HepG2 (cell line): ENCODE data around the gene CATSPERB. TPM values are rescaled to one million over a fixed set of nuclear protein-coding genes. Genes with fewer than 3 reads are reported as not detected.

Experiments used
- ATAC-seq: fragments of 200-7000 bp; cut with Tn5 transposase; 3 replicates; pipeline ENCODE4 v1.9.1; 2020; ENCODE audit warnings: mild to moderate bottlenecking, moderate library complexity
- BruUV-seq: library from RNA; stranded (reverse); fragments of 400-500 nt; replicated peaks from 2 replicates; lab custom pipeline; 2021; lab: Mats Ljungman, UMichigan
- CTCF ChIA-PET: fragments of 300-600 bp; formaldehyde crosslinking; extraction: SDS; loops from one replicate; lab custom pipeline; 2021; ENCODE audit warnings: low total read pairs, inconsistent platforms, low intra/inter-chr PET ratio; lab: Yijun Ruan, JAX
- POLR2A ChIA-PET: fragments of 350-600 bp; sonication (Branson Sonifier 250); formaldehyde crosslinking; loops from one replicate; lab custom pipeline; 2020; ENCODE audit warnings: antibody characterized with exemption, inconsistent platforms; lab: Yijun Ruan, JAX
- DNase-seq: peaks from one replicate; pipeline ENCODE4 v3.0.0-alpha.2; 2015; ENCODE audit warnings: low spot score
- FAIRE-seq: peaks from 3 replicates; lab custom pipeline; 2011; peaks lifted over from hg19 to GRCh38; lab: Jason Lieb, UNC
- H2AFZ ChIP-seq: one replicate; pipeline ENCODE4 v1.6.1; 2011; ENCODE audit warnings: low read length, inconsistent platforms
- H3K27ac ChIP-seq: fragments of 300-600 bp; 3 replicates; pipeline ENCODE4 v1.8.0; 2011; ENCODE audit warnings: mixed run types, mild to moderate bottlenecking, mixed read lengths, low read length, inconsistent platforms; ENCODE audit not compliant: insufficient read depth; ENCODE audit errors: extremely low read length
- H3K27me3 ChIP-seq, 2 experiments: fragments of 200-600 bp in 1 of 2; 2 replicates in 1 of 2; 3 replicates in 1 of 2; pipeline versions ENCODE4 v1.6.0 to v1.8.0; 2011; ENCODE audit warnings: low read length in 2 of 2, mild to moderate bottlenecking in 2 of 2, moderate library complexity in 2 of 2, inconsistent platforms in 1 of 2; ENCODE audit not compliant: insufficient read depth in 2 of 2, control insufficient read depth in 1 of 2
- H3K36me3 ChIP-seq, 2 experiments: fragments of 200-600 bp in 1 of 2; replicated peaks in 1 of 2; 2 replicates in 1 of 2; 3 replicates in 1 of 2; pipeline versions ENCODE4 v1.5.1 to v1.8.0; 2011; ENCODE audit warnings: low read length in 2 of 2, inconsistent platforms in 1 of 2; ENCODE audit not compliant: insufficient read depth in 2 of 2, control insufficient read depth in 1 of 2
- H3K4me1 ChIP-seq: 2 replicates; pipeline ENCODE4 v1.5.1; 2012; ENCODE audit warnings: low read length, inconsistent platforms; ENCODE audit not compliant: insufficient read depth
- H3K4me2 ChIP-seq: 2 replicates; pipeline ENCODE4 v1.6.0; 2011; ENCODE audit warnings: low read depth, low read length, inconsistent platforms
- H3K4me3 ChIP-seq, 3 experiments: fragments of 200-600 bp in 1 of 3; sonication (generic), shearing (Covaris generic) in 1 of 3; replicated peaks in 1 of 3; 2 replicates each; pipeline ENCODE4 v1.5.1; 2011 to 2016; ENCODE audit warnings: low read length in 3 of 3, inconsistent platforms in 2 of 3, low read depth in 2 of 3, mild to moderate bottlenecking in 2 of 3, control low read depth in 1 of 3, mixed read lengths in 1 of 3; ENCODE audit not compliant: insufficient read depth in 1 of 3
- H3K79me2 ChIP-seq: one replicate; pipeline ENCODE4 v1.6.1; 2011; ENCODE audit warnings: low read length, inconsistent platforms; ENCODE audit not compliant: insufficient read depth
- H3K9ac ChIP-seq: 2 replicates; pipeline ENCODE4 v1.6.0; 2011; ENCODE audit warnings: mild to moderate bottlenecking, low read depth, low read length, inconsistent platforms; ENCODE audit not compliant: insufficient read depth
- H3K9me3 ChIP-seq: 2 replicates; pipeline ENCODE4 v1.5.1; 2012; ENCODE audit warnings: mild to moderate bottlenecking, low read length
- H4K20me1 ChIP-seq: 2 replicates; pipeline ENCODE4 v1.6.0; 2011; ENCODE audit warnings: inconsistent platforms, mild to moderate bottlenecking, low read length, moderate library complexity; ENCODE audit not compliant: insufficient read depth
- HMG20A ChIP-seq: IDR thresholded peaks from 2 replicates; pipeline ENCODE4 v1.6.1; 2016; ENCODE audit warnings: borderline replicate concordance
- NFATC3 ChIP-seq: sonication (generic); formaldehyde crosslinking; IDR thresholded peaks from 2 replicates; pipeline ENCODE4 v1.5.1; 2020; ENCODE audit warnings: mild to moderate bottlenecking, missing genetic modification reagents
- NR0B2 ChIP-seq: sonication (generic); formaldehyde crosslinking; IDR thresholded peaks from 2 replicates; pipeline ENCODE4 v1.4.0; 2020; ENCODE audit warnings: mild to moderate bottlenecking, missing genetic modification reagents
- NR2C2 ChIP-seq: sonication (generic); formaldehyde crosslinking; IDR thresholded peaks from 2 replicates; pipeline ENCODE4 v1.4.0; 2020; ENCODE audit warnings: missing genetic modification reagents, mild to moderate bottlenecking, moderate library complexity, borderline replicate concordance
- RXRB ChIP-seq: IDR thresholded peaks from 2 replicates; pipeline ENCODE4 v1.6.1; 2016; ENCODE audit warnings: borderline replicate concordance, missing genetic modification reagents, missing compliant biosample characterization
- SIX1 ChIP-seq: sonication (generic); formaldehyde crosslinking; IDR thresholded peaks from 2 replicates; pipeline ENCODE4 v1.4.0; 2020; ENCODE audit warnings: missing genetic modification reagents, borderline replicate concordance
- ZNF274 ChIP-seq: sonication (generic); formaldehyde crosslinking; IDR thresholded peaks from 2 replicates; pipeline ENCODE4 v1.5.1; 2020; ENCODE audit warnings: mild to moderate bottlenecking, missing genetic modification reagents
- ZNF331 ChIP-seq: sonication (generic); formaldehyde crosslinking; IDR thresholded peaks from 2 replicates; pipeline ENCODE4 v1.4.0; 2020; ENCODE audit warnings: missing genetic modification reagents
- whole genome bisulfite sequencing: methylation state at CpG from one replicate; pipeline ENCODE4 v1.1.6; 2017; ENCODE audit warnings: low lambda C conversion rate; 5-methylcytosine and 5-hydroxymethylcytosine counted together
- in situ Hi-C: cut with HindIII; loops from 2 replicates; pipeline ENCODE4 v1.10.0; 2017; ENCODE audit warnings: low pct_unique_long_range_greater_than_20kb; ENCODE audit not compliant: extremely low pct_ligation_motif_present
- intact Hi-C: fragments of 100-400 bp; cut with micrococcal nuclease; formaldehyde crosslinking; loops from one replicate; pipeline ENCODE4 v1.10.0; 2022; ENCODE audit not compliant: unreplicated experiment
- polyA plus RNA-seq, 8 experiments: library from polyadenylated mRNA; depleted of rRNA in 3 of 8; stranded (reverse) in 7 of 8; unstranded in 1 of 8; fragments of >200 nt; fragmentation: Illumina TruSeq in 4 of 8; extraction: Trizol in 4 of 8; gene quantifications; 2 replicates each; pipeline versions ENCODE4 v1.2.1 to v1.2.3, GENCODE V29; 2011 to 2016; ENCODE audit warnings: low read depth in 4 of 8, missing spikeins in 1 of 8, mixed read lengths in 1 of 8; ENCODE audit not compliant: insufficient read depth in 1 of 8
- total RNA-seq, 5 experiments: library from RNA; depleted of rRNA; stranded (reverse); fragments of >200 nt; fragmentation: Illumina TruSeq; extraction: Trizol; gene quantifications; 2 replicates each; pipeline ENCODE4 v1.2.3, GENCODE V29; 2016; ENCODE audit warnings: low read depth in 1 of 5
- TF ChIP-seq, protein P1 (sequence below), 2 experiments: fragments of 450-650 bp in 1 of 2; sonication (generic) in 1 of 2; formaldehyde crosslinking; IDR thresholded peaks; 2 replicates each; pipeline versions ENCODE4 v1.5.0 to v1.8.0; 2020 to 2022; ENCODE audit warnings: mild to moderate bottlenecking in 1 of 2, missing genetic modification reagents in 1 of 2
- TF ChIP-seq, protein P2 (sequence below): sonication (generic); formaldehyde crosslinking; conservative IDR thresholded peaks from 2 replicates; pipeline ENCODE4 v1.4.0; 2020; ENCODE audit warnings: missing genetic modification reagents
- TF ChIP-seq, protein P3 (sequence below): sonication (generic); formaldehyde crosslinking; IDR thresholded peaks from 2 replicates; pipeline ENCODE4 v1.5.0; 2020; ENCODE audit warnings: missing genetic modification reagents, mild to moderate bottlenecking, borderline replicate concordance
- TF ChIP-seq, protein P4 (sequence below): sonication (generic); formaldehyde crosslinking; IDR thresholded peaks from 2 replicates; pipeline ENCODE4 v1.9.0; 2021; ENCODE audit warnings: missing genetic modification reagents, mild to moderate bottlenecking, borderline replicate concordance
- TF ChIP-seq, protein P5 (sequence below): IDR thresholded peaks from 2 replicates; pipeline ENCODE4 v1.6.1; 2016; ENCODE audit warnings: mild to moderate bottlenecking

CATSPERB gene
- total and polyA plus RNA-seq, 2 of the 13 experiments (the other 11 are each of a cell fraction or from before 2014, with no cell fraction given): not detected

- FAIRE-seq (no peak), DNase-seq (no peak), ATAC-seq (no peak)
- intact Hi-C loops: no loop called here
- Histone ChIP-seq H3K4me2 (no peak overlapping the region), H3K27ac (no peak overlapping the region), H3K9me3 (peaks cover 4% of the 10 kb centered on the region; the same call in 1 of the 2 replicates), H3K27me3 (no peaks in the 10 kb centered on the region), H3K9ac (no peak overlapping the region), H3K4me3 (no peak overlapping the region), H3K4me1 (peaks cover 21% of the 10 kb centered on the region), H3K36me3 (no peaks in the 10 kb centered on the region), H4K20me1 (no peaks in the 10 kb centered on the region), H3K79me2 (no peaks in the 10 kb centered on the region), H2AFZ (no peak overlapping the region)
- CTCF ChIA-PET: no interaction called here
- TF ChIP-seq ZNF274 (CRISPR knock-in tag) (no peak), ZNF331 (CRISPR knock-in tag) (no peak), RXRB (CRISPR knock-in tag) (no peak), NR2C2 (CRISPR knock-in tag) (no peak), NR0B2 (CRISPR knock-in tag) (no peak), SIX1 (CRISPR knock-in tag) (no peak), NFATC3 (CRISPR knock-in tag) (no peak), HMG20A (CRISPR knock-in tag) (no peak)
- TF ChIP-seq, protein P1, sequence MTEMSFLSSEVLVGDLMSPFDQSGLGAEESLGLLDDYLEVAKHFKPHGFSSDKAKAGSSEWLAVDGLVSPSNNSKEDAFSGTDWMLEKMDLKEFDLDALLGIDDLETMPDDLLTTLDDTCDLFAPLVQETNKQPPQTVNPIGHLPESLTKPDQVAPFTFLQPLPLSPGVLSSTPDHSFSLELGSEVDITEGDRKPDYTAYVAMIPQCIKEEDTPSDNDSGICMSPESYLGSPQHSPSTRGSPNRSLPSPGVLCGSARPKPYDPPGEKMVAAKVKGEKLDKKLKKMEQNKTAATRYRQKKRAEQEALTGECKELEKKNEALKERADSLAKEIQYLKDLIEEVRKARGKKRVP (CRISPR knock-in tag; IDR thresholded peaks at IDR 0.05): no peak
- TF ChIP-seq, protein P2, sequence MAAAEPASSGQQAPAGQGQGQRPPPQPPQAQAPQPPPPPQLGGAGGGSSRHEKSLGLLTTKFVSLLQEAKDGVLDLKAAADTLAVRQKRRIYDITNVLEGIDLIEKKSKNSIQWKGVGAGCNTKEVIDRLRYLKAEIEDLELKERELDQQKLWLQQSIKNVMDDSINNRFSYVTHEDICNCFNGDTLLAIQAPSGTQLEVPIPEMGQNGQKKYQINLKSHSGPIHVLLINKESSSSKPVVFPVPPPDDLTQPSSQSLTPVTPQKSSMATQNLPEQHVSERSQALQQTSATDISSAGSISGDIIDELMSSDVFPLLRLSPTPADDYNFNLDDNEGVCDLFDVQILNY: no peak
- TF ChIP-seq, protein P3, sequence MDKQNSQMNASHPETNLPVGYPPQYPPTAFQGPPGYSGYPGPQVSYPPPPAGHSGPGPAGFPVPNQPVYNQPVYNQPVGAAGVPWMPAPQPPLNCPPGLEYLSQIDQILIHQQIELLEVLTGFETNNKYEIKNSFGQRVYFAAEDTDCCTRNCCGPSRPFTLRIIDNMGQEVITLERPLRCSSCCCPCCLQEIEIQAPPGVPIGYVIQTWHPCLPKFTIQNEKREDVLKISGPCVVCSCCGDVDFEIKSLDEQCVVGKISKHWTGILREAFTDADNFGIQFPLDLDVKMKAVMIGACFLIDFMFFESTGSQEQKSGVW (CRISPR knock-in tag): no peak
- TF ChIP-seq, protein P4, sequence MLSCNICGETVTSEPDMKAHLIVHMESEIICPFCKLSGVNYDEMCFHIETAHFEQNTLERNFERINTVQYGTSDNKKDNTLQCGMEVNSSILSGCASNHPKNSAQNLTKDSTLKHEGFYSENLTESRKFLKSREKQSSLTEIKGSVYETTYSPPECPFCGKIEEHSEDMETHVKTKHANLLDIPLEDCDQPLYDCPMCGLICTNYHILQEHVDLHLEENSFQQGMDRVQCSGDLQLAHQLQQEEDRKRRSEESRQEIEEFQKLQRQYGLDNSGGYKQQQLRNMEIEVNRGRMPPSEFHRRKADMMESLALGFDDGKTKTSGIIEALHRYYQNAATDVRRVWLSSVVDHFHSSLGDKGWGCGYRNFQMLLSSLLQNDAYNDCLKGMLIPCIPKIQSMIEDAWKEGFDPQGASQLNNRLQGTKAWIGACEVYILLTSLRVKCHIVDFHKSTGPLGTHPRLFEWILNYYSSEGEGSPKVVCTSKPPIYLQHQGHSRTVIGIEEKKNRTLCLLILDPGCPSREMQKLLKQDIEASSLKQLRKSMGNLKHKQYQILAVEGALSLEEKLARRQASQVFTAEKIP (CRISPR knock-in tag): no peak
- TF ChIP-seq, protein P5, sequence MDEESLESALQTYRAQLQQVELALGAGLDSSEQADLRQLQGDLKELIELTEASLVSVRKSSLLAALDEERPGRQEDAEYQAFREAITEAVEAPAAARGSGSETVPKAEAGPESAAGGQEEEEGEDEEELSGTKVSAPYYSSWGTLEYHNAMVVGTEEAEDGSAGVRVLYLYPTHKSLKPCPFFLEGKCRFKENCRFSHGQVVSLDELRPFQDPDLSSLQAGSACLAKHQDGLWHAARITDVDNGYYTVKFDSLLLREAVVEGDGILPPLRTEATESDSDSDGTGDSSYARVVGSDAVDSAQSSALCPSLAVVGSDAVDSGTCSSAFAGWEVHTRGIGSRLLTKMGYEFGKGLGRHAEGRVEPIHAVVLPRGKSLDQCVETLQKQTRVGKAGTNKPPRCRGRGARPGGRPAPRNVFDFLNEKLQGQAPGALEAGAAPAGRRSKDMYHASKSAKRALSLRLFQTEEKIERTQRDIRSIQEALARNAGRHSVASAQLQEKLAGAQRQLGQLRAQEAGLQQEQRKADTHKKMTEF (CRISPR knock-in tag): no peak
- BruUV-seq: no TSS peak
- in situ Hi-C loops: no loop called here
- POLR2A ChIA-PET: no interaction called here
- 49% methylated on average over 3 of the region's 3 CpGs for WGBS
These were observed 198.3 kb downstream of the CATSPERB start for GRCh38 chr14:91533623-91534022.
